Aorta (tissue), 5 donors: ENCODE measurements around the gene GAK. TPM values are rescaled to one million over a fixed set of nuclear protein-coding genes. Genes with fewer than 3 reads are reported as not detected.

Experiments
- ATAC-seq: fragments of 200-7000 bp; cut with Tn5 transposase; one replicate; pipeline ENCODE4 v1.9.1; 2022; ENCODE audit warnings: moderate library complexity; ENCODE audit not compliant: low FRiP score
- DNase-seq, 2 donors: peaks; one replicate each; pipeline ENCODE4 v3.0.0-alpha.2; 2020
- H3K27ac ChIP-seq, 2 donors: one replicate each; pipeline ENCODE4 v1.5.1; 2013; ENCODE audit warnings: low read length in 2 of 2, mild to moderate bottlenecking in 2 of 2, moderate library complexity in 2 of 2, control low read depth in 1 of 2, inconsistent platforms in 1 of 2, low read depth in 1 of 2
- H3K27me3 ChIP-seq, 2 donors: one replicate each; pipeline ENCODE4 v1.6.1; 2013; ENCODE audit warnings: control low read depth in 1 of 2, low read length in 1 of 2, mild to moderate bottlenecking in 1 of 2, moderate library complexity in 1 of 2; ENCODE audit not compliant: insufficient read depth in 2 of 2, control insufficient read depth in 1 of 2
- H3K36me3 ChIP-seq, 2 donors: one replicate each; pipeline ENCODE4 v1.6.1; 2013; ENCODE audit warnings: control low read depth in 1 of 2, low read length in 1 of 2, mild to moderate bottlenecking in 1 of 2; ENCODE audit not compliant: insufficient read depth in 2 of 2, control insufficient read depth in 1 of 2
- H3K4me1 ChIP-seq, 2 donors: one replicate each; pipeline ENCODE4 v1.6.1; 2013; ENCODE audit warnings: low read length in 2 of 2, control low read depth in 1 of 2, mild to moderate bottlenecking in 1 of 2, moderate library complexity in 1 of 2; ENCODE audit not compliant: insufficient read depth in 2 of 2, control insufficient read depth in 1 of 2
- H3K4me3 ChIP-seq, 2 donors: one replicate each; pipeline ENCODE4 v1.5.1; 2013; ENCODE audit warnings: low read length in 2 of 2, control low read depth in 1 of 2, mild to moderate bottlenecking in 1 of 2
- H3K9me3 ChIP-seq: one replicate; pipeline ENCODE4 v1.6.1; 2013; ENCODE audit warnings: mild to moderate bottlenecking, low read length; ENCODE audit not compliant: control insufficient read depth
- WGBS, 2 donors: extraction: QIAGEN DNeasy Blood & Tissue Kit; methylation state at CpG; one replicate each; pipeline ENCODE4 v1.1.7; 2013; 5-methylcytosine and 5-hydroxymethylcytosine counted together
- intact Hi-C, 2 donors: fragments of 100-400 bp; cut with DNase I; formaldehyde crosslinking; loops; one replicate each; pipeline versions ENCODE4 v1.14.2 to v1.15.0; 2022
- polyA plus RNA-seq, 2 donors: library from polyadenylated mRNA; stranded (reverse); fragments of 200-250 nt; gene quantifications; one replicate each; pipeline ENCODE4 v1.2.3, GENCODE V29; 2013
- total RNA-seq, 2 donors: library from RNA; stranded (reverse); fragmentation: NEBNext Ultra II Directional; extraction: Animal tissue kit (Norgen Biotek cat#: 25700); gene quantifications; one replicate each; pipeline ENCODE4 v1.2.1, GENCODE V29; 2021
- donor health status: healthy with polysubstance abuse.
- donor health status: Bipolar disorder and iron deficiency.
- donor health status: DM: no; HTN: no; CAD: no.
- donor health status: DM: no; HTN: no; CAD: no.
- donor health status: DM: yes; HTN: yes; CAD: no.

The GAK gene
- total and polyA plus RNA-seq, 4 donors = 52.0 to 300 (median 94.4) TPM

DNA sequence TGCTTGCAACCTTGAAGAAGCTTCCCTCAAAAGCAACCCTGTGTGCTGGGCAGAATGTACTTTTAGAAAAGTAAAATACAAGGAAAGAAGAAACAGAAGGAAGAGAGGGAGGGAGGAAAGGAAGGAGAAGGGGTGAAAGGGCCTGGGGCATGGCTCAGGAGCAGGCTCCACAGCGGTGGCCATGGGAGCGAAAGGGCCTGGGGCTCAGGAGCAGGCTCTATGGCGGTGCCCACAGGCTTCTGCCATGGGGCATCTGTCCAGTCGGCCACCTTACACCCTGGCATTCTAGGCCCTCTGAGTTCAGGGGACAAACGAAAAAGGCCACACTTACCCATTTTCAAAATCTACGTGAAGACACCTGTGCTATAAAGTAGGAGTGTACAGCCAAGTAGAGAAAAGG is 31.4 kb downstream of the GAK start:
- intact Hi-C loops = no loop called here
- no peaks in the 10 kb centered on the region for H3K27me3 ChIP-seq
- H3K4me1 ChIP-seq = no peaks in the 10 kb centered on the region
- WGBS, 2 donors = 95% methylated on average over 6 of the region's 6 CpGs
- DNase-seq (no peak), ATAC-seq (no peak)
- H3K36me3 ChIP-seq = peaks cover 0 to 2% of the 10 kb centered on the region in 2 donors
- H3K27ac ChIP-seq = no peak overlapping the region
- no peak overlapping the region for H3K4me3 ChIP-seq
- no peaks in the 10 kb centered on the region for H3K9me3 ChIP-seq

- Histone ChIP-seq H3K36me3 (peaks cover 0 to 2% of the 10 kb centered on the region in 2 donors), H3K27me3 (no peaks in the 10 kb centered on the region), H3K27ac (no peak overlapping the region), H3K4me1 (no peaks in the 10 kb centered on the region), H3K4me3 (no peak overlapping the region), H3K9me3 (no peaks in the 10 kb centered on the region)
- 92 to 94% methylated on average over 26 of the region's 26 CpGs for WGBS, 2 donors
- intact Hi-C loops = no loop called here
- no peak for DNase-seq
- peak; percentile 11 for ATAC-seq
Observed at GRCh38 chr4:900073-900472, 32.0 kb downstream of the GAK start.

GRCh38 chr4:899556-899906 is 32.6 kb downstream of the GAK start:
- no peaks in the 10 kb centered on the region for H3K4me1 ChIP-seq
- H3K27ac ChIP-seq = no peak overlapping the region
- no peak overlapping the region for H3K4me3 ChIP-seq
- ATAC-seq = no peak
- intact Hi-C loops = no loop called here
- H3K36me3 ChIP-seq = peaks cover 0 to 2% of the 10 kb centered on the region in 2 donors
- DNase-seq = no peak
- H3K9me3 ChIP-seq = no peaks in the 10 kb centered on the region
- WGBS, 2 donors = 90% methylated on average over 12 of the region's 12 CpGs
- H3K27me3 ChIP-seq = no peaks in the 10 kb centered on the region

DNA sequence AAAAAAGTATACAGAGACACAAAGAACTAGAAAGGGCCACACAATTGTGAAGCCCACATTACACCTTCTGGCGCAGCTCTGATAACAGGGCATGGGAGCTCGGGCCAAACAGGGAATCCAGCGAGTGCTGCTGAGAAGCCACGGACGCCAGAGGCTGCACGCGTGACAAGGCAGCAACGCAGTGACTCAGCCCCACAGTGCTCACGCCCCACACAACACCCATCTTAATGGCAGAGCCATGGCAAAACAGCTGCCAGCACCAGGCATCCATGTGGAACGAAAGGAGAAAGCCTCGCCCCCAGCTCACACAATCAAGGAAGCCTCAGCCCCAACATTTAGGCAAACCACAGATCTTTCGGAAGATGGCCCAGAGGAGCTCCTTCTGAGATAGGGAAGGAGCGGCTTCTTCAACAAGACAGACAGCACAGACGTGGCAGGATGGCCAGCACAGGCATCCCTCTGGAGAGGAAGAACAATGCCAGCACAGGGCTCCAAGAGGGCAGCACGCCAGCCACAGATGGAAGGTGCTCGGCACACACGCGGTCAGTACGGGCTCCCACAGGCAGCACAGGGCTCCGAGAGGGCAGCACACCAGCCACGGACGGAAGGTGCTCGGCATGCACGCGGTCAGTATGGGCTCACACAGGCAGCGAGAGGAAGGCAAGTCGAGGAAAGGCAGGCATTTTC is 33.1 kb downstream of the GAK start:
- Histone ChIP-seq H3K4me1 (no peaks in the 10 kb centered on the region), H3K27ac (no peak overlapping the region), H3K36me3 (peaks cover 0 to 2% of the 10 kb centered on the region in 2 donors), H3K4me3 (no peak overlapping the region), H3K27me3 (no peaks in the 10 kb centered on the region), H3K9me3 (no peaks in the 10 kb centered on the region)
- 87 to 90% methylated on average over 27 of the region's 27 CpGs for WGBS, 2 donors
- intact Hi-C loops = no loop called here
- ATAC-seq (no peak), DNase-seq (no peak)

DNA sequence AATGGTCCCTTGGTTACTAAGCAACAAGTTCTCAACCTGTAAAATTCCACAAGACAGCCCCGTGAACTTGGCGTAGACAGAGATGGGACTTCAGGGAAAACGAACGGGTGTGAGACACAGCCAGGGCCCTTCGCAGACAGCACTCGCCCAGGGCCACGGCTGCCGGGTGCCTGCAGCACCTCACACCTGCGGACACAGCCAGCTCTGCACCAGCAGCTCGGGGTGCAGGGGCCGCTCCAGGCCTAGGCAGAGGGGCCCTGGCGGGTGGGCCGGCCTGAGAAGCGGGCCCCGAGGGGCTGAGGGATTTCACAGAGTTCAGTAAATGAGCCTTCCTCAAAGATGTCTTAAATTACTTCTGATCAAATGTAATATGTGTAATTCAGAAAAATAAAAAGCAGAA is 34.0 kb downstream of the GAK start:
- Histone ChIP-seq H3K4me1 (no peaks in the 10 kb centered on the region), H3K4me3 (no peak overlapping the region), H3K36me3 (peaks cover 0 to 2% of the 10 kb centered on the region in 2 donors), H3K27ac (no peak overlapping the region), H3K9me3 (no peaks in the 10 kb centered on the region), H3K27me3 (no peaks in the 10 kb centered on the region)
- 92% methylated on average over 15 of the region's 15 CpGs for WGBS, 2 donors
- intact Hi-C loops = no loop called here
- DNase-seq (no peak), ATAC-seq (no peak)

DNA sequence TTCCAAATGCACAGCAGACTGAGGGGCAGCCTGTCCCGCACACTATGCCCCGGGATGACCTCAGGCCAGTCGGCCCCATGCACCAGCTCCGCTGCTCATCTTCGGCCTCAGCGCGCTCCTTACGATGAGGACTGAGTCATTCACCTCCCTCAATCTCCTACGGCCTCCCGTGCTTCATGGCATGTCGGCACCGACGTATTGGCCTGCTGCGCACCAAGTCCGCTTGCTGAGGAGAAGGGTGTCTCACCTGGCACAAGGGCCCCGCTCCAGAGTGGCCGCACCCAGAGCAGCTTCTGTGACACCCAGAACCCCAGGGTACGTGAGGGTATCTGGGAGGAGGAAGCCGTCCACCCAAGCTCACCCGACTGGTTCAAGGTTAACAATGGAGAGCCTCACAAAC is 35.5 kb downstream of the GAK start:
- ATAC-seq = no peak
- H3K9me3 ChIP-seq = no peaks in the 10 kb centered on the region
- no peaks in the 10 kb centered on the region for H3K27me3 ChIP-seq
- intact Hi-C loops = no loop called here
- no peaks in the 10 kb centered on the region for H3K4me1 ChIP-seq
- no peak overlapping the region for H3K4me3 ChIP-seq
- WGBS, 2 donors = 95 to 96% methylated on average over 20 of the region's 20 CpGs
- no peak for DNase-seq
- H3K36me3 ChIP-seq = peaks cover 0 to 2% of the 10 kb centered on the region in 2 donors
- no peak overlapping the region for H3K27ac ChIP-seq

GRCh38 chr4:896216-896615 is 35.9 kb downstream of the GAK start:
- Histone ChIP-seq H3K27ac (no peak overlapping the region), H3K9me3 (no peaks in the 10 kb centered on the region), H3K4me1 (no peaks in the 10 kb centered on the region), H3K4me3 (no peak overlapping the region), H3K27me3 (no peaks in the 10 kb centered on the region), H3K36me3 (peaks cover 0 to 2% of the 10 kb centered on the region in 2 donors)
- intact Hi-C loops = no loop called here
- ATAC-seq = no peak
- WGBS, 2 donors = 88 to 90% methylated on average over 13 of the region's 13 CpGs
- no peak for DNase-seq

DNA sequence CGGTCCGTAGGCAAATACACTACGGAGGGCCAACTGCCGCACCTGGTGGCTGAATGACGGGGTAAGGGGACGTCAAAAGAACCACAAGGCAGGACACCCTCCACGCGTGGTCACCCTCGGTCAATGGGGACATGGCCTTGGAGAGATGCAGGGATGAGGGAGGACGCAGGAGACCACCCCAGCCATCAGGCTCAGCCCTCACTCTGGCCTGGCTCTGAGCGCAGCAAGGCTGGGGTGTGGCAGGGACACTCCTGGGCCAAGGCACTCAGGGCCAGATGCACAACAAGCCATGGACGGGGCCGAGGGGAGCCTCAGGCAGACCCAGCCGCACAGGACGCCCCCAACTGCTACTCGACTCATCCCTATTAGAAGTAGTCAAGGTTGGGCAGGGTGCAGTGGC is 36.5 kb downstream of the GAK start:
- no peaks in the 10 kb centered on the region for H3K4me1 ChIP-seq
- H3K9me3 ChIP-seq = no peaks in the 10 kb centered on the region
- H3K27me3 ChIP-seq = no peaks in the 10 kb centered on the region
- H3K36me3 ChIP-seq = peaks cover 0 to 2% of the 10 kb centered on the region in 2 donors
- no peak for ATAC-seq
- intact Hi-C loops = no loop called here
- 91 to 95% methylated on average over 16 of the region's 16 CpGs for WGBS, 2 donors
- H3K4me3 ChIP-seq = no peak overlapping the region
- H3K27ac ChIP-seq = no peak overlapping the region
- no peak for DNase-seq

GRCh38 chr4:893995-894705 is 38.0 kb downstream of the GAK start:
- intact Hi-C loops = no loop called here
- WGBS, 2 donors = 94% methylated on average over 36 to 40 of the region's 40 CpGs
- H3K4me3 ChIP-seq = no peak overlapping the region
- no peaks in the 10 kb centered on the region for H3K9me3 ChIP-seq
- peaks cover 0 to 2% of the 10 kb centered on the region in 2 donors for H3K36me3 ChIP-seq
- no peak overlapping the region for H3K27ac ChIP-seq
- H3K4me1 ChIP-seq = no peaks in the 10 kb centered on the region
- DNase-seq (no peak), ATAC-seq (no peak)
- H3K27me3 ChIP-seq = no peaks in the 10 kb centered on the region
